Bronchial epithelial cell (primary cell): ENCODE measurements around the gene PCP2. TPM values are rescaled to one million over a fixed set of nuclear protein-coding genes. Genes with fewer than 3 reads are reported as not detected.

Source experiments
- DNase-seq: peaks from one replicate; pipeline ENCODE4 v3.0.0-alpha.2; 2010; ENCODE audit warnings: low read depth
- FAIRE-seq: peaks from 2 replicates; lab custom pipeline; 2011; peaks lifted over from hg19 to GRCh38; lab: Jason Lieb, UNC
- H3K27me3 ChIP-seq: 2 replicates; pipeline ENCODE4 v1.5.1; 2011; ENCODE audit warnings: low read length; ENCODE audit not compliant: control insufficient read depth, insufficient read depth
- H3K36me3 ChIP-seq: 2 replicates; pipeline ENCODE4 v1.5.1; 2011; ENCODE audit warnings: low read length; ENCODE audit not compliant: control insufficient read depth, insufficient read depth
- H3K4me3 ChIP-seq: 2 replicates; pipeline ENCODE4 v1.5.1; 2011; ENCODE audit warnings: mild to moderate bottlenecking, low read depth, low read length, control low read depth
- CTCF ChIP-seq: IDR thresholded peaks from 2 replicates; pipeline ENCODE4 v1.5.1; 2011; ENCODE audit warnings: mild to moderate bottlenecking, moderate library complexity, low read length, control low read depth, inconsistent platforms; ENCODE audit not compliant: insufficient read depth, severe bottlenecking
- total RNA-seq: library from RNA; depleted of rRNA; stranded (reverse); fragments of >200 nt; gene quantifications from 2 replicates; pipeline ENCODE4 v1.2.1, GENCODE V29; 2014

Gene PCP2
- total RNA-seq, 1 donor from 2014 or later: not detected

- Histone ChIP-seq H3K4me3 (no peak overlapping the region), H3K27me3 (peaks cover 8% of the 10 kb centered on the region), H3K36me3 (no peaks in the 10 kb centered on the region)
- TF ChIP-seq CTCF: no peak
- FAIRE-seq (no peak), DNase-seq (no peak)
Measured at GRCh38 chr19:7672522-7672921, 39.0 kb upstream of the PCP2 start.

GRCh38 chr19:7670790-7671189 is 37.3 kb upstream of the PCP2 start:
- Histone ChIP-seq H3K36me3 (no peaks in the 10 kb centered on the region), H3K4me3 (no peak overlapping the region), H3K27me3 (peaks cover 8% of the 10 kb centered on the region)
- no peak for TF ChIP-seq CTCF
- DNase-seq (no peak), FAIRE-seq (no peak)

- DNase-seq: no peak
- Histone ChIP-seq H3K27me3 (peaks cover 8% of the 10 kb centered on the region), H3K36me3 (no peaks in the 10 kb centered on the region), H3K4me3 (no peak overlapping the region)
- TF ChIP-seq CTCF: no peak
- FAIRE-seq: no peak
Measured at GRCh38 chr19:7670150-7670783, 36.7 kb upstream of the PCP2 start.

- no peak for FAIRE-seq
- no peak for TF ChIP-seq CTCF
Measured at GRCh38 chr19:7669641-7670040, 36.1 kb upstream of the PCP2 start.

DNA sequence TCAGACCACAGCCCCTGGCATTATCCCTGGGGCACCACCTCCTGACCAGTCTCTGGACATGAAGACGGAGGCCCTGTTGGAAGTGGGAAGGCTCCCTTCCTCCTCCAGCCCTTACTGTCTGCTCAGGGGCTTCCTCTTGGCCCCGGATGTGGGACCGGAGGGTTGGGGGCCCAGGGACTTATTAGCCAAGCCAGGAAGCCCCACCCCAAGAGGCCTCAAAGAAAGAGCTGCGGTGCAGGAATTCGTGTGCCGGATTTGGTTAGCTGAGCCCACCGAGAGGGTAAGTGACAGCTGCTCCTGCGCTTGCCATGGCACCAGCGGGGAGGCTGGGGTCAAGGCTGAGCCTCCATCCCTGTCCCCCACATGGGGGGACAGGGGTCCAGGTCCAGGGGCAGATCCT is 35.3 kb upstream of the PCP2 start, which contains the start of gene RETN:
RETN (plus strand) TSS at position 208 of the 400 bp plus-strand sequence. CDS start 278 bp downstream, outside the sequence.
- TF ChIP-seq CTCF: no peak
- FAIRE-seq (no peak), DNase-seq (no peak)
- Histone ChIP-seq H3K36me3 (no peaks in the 10 kb centered on the region), H3K4me3 (no peak within 1 kb of the TSS), H3K27me3 (peaks cover 8% of the 10 kb centered on the region)

More at GRCh38 chr19:7669641-7670040, 36.1 kb upstream of the PCP2 start:
- peaks cover 8% of the 10 kb centered on the region for H3K27me3 ChIP-seq
- H3K36me3 ChIP-seq: no peaks in the 10 kb centered on the region
- H3K4me3 ChIP-seq: no peak overlapping the region
- no peak for DNase-seq

DNA sequence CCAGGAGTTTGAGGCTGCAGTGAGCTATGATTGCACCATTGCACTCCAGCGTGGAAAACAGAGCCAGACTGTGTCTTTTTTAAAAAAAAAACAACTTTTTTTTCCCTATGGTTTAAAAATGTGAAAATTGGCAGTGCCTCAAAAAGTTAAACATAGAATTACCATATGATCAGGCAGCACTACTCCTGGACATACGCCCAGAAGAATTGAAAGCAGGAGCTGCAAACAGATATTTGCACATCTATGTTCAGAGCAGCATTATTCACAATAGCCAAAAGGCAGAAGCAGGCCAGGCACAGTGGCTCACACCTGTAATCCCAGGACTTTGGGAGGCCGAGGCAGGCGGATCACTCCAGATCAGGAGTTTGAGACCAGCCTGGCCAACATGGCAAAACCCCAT is 31.6 kb upstream of the PCP2 start:
- no peak for TF ChIP-seq CTCF
- no peak for FAIRE-seq
- Histone ChIP-seq H3K4me3 (no peak overlapping the region), H3K27me3 (peaks cover 4% of the 10 kb centered on the region), H3K36me3 (no peaks in the 10 kb centered on the region)
- no peak for DNase-seq
